Caki2 (cell line): Measurements from ENCODE around the gene SOSTDC1. TPM values are rescaled to one million over a fixed set of nuclear protein-coding genes. Genes with fewer than 3 reads are reported as not detected.
A peak's percentile ranks its signal among the peaks of the same experiment; 100 is the strongest.

ENCODE experiments used
- DNase-seq: peaks from one replicate; pipeline ENCODE4 v3.0.0-alpha.2; 2015; ENCODE audit warnings: low read depth
- in situ Hi-C: cut with HindIII; loops from 2 replicates; pipeline ENCODE4 v1.10.0; 2016; ENCODE audit warnings: low sequenced_read_pairs, low pct_unique_long_range_greater_than_20kb, mixed read lengths
- total RNA-seq: library from RNA; depleted of rRNA; stranded (reverse); fragments of >200 nt; shearing (Covaris generic); gene quantifications from 2 replicates; pipeline ENCODE4 v1.2.3, GENCODE V29; 2014; ENCODE audit warnings: low replicate concordance; rRNA removed

SOSTDC1 gene
- total RNA-seq, 1 experiment from 2014 or later = not detected

DNA sequence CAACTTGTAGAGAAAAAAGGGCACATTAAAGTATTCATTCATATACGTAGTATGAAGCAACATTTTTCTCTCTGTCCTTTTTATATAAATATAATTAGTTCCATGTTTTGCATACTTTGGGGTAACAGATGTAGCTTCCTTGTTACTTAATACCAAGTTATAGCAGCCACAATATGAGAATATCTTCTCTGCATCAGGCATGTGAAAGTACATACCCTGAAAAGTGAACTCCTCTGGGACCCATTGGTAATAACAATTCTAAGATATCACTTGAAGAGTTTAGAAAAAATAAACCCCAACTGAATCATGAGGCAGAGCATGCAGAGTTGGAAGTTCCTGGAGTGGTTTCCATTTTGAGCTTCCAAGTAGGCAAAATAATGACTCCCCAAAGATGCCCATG is 41.8 kb downstream of the SOSTDC1 start:
- no peak for DNase-seq
- in situ Hi-C loops = no loop called here

DNA sequence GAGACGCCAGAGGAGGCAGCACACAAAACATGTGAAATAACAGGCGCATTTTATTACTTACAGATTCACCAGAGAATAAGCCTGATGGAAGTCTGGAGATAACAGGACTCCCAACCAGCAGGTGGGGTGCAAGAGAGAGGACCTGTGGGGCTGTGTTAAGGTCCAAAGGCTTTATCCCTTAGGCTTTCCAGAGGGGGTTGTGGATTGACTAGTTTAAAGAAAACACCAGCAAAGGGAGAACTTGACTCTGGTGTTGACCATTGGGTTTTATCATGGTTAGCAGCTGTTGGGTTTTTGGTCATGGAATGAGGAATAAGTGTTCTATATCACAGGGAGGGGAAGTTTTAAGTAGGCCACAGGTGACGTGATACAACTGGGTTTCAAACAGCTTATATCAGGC is 42.6 kb downstream of the SOSTDC1 start:
- in situ Hi-C loops = no loop called here
- DNase-seq = no peak

DNA sequence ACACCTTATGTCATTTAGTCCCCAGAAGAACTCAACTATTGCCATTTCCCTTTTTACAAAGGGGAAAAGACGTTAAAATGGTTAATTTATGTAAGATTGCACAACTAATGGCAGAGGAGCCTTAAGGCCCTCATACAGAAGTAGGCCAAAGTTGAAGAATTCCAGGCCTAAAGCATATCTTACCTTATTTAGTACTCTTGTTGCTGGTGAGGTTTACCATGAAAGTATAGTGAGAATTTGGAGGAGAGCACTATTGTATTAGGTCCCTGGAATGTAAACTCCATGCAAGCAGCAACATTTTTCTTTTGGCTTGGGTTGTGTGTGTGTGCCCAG is 43.5 kb downstream of the SOSTDC1 start:
- in situ Hi-C loops = no loop called here
- peak; percentile 53 for DNase-seq

DNA sequence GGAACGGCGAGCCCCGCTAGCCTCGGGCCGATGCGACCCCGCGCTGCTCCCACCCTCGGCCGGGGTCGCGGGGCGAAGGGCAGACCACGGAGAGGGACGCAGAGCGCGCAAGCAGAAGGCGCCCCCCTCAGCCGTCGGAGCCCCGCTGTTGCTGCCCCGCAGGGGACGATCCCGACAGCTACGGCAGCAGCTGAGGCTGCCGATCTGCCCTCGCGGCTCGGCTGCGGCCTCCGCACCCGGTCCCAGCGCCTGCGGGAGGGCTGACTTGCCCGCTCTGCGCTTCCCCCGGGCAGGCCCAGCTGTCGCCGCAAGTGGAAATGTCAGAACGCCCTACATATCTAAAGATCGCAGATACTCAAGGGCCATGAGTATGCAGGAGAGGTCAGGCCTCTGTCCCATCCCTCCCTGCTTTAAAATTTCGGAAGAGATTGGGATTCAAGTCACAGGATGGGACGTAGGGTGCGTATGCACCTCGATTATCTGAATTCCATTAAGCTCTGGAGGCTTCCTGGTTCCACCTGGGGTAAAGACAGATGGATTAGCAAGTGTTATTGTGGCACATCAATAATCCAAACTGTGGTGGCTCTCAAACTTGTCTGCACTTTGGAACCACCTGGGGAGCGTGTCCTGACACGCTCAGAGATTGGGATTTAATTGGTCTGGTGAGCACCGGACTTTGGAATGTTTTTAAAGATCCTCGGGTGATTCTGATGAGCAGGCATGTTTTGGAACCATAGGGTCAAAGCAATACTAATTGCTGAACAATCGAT is 44.0 kb downstream of the SOSTDC1 start, which contains the start of gene CRPPA:
CRPPA (minus strand) TSS at position 206 of the 770 bp plus-strand sequence. CDS start 216 bp downstream, outside the sequence.
- peak; percentile 70 for DNase-seq
- in situ Hi-C loops = no loop called here

DNA sequence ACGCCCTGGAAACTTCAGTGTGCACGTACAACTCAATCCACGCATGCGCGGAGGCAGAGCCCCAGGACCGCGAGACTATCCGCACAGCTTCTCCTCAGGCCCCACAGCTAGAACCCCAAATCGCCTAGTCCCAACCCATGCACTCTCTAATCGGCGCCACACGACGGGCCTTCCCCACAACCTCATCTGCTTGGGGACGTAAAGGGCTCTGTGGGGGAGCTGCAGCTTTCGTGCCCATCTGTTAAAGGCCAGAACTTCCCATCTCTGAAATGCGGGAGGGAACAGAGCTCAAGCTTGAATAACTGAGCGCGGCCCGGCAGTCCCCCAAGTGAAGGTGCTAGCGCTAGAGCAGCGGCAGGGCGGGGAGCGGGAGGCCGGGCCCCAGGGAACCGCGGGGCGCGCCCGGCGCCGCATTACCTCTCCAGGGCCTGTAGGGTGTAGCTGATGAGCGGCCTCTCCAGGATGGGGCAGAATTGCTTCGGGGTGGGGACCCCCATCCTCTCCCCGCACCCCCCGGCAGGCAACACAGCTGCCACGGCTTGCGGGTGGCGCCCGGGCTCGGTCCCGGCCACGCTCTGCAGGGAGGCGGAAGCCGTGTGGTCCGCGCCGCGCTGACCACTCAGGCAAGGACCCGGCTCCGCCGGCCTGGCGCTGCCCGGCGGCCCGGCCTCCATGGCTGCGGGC is 44.7 kb downstream of the SOSTDC1 start:
- in situ Hi-C loops = no loop called here
- DNase-seq = peak; percentile 90

DNA sequence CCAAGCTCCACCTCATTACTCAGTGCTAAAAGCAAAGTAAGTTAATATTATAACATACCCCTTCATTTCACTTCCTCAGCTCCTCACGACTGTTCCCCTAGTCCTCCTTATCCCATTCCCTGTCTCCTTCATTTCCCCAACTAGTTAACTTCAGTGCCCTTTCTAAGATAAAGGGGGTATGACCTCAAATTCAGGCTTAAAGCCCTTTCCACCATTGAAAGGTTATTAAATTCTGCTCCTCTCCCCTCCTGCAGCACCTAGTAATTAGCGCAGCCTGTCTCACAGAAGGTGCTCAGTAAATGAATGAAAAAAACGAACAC is 45.2 kb downstream of the SOSTDC1 start:
- in situ Hi-C loops = no loop called here
- no peak for DNase-seq

DNA sequence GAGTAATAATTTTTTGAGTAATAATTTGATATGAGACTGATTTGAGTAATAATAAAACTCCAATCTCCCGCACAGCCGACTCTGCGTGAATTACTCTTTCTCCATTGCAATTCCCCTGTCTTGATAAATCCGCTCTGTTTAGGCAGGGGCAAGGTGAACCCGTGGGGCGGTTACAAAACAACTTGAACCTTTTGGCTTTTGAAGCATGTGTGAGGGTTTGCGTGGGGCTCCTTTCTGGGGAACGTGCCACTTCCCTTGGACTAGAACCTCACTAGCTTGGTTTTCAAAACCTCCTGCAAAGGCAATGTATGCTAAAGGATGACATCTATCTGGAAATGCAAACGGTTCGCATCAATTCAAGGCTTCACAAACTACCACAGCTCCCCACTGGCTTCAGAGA is 45.7 kb downstream of the SOSTDC1 start:
- no peak for DNase-seq
- in situ Hi-C loops = no loop called here

DNA sequence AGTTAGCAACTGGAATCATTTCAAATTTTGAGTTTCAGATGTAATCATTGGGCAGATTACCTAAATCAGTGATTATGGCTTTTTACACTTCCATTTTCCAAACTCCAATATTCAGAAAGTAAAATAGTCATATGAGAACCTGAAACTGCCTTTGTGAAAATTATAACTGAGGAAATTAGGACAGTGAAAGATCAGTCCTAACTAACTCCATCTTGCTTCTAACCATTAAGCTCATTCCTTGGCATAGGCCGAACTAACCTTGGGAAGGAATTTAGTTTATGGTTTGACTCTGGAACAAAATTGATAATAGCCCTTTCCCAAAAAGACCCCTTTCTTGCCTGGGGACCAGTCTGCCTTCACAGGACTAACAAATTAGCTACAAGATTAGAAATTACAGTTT is 46.4 kb downstream of the SOSTDC1 start:
- in situ Hi-C loops = no loop called here
- no peak for DNase-seq

DNA sequence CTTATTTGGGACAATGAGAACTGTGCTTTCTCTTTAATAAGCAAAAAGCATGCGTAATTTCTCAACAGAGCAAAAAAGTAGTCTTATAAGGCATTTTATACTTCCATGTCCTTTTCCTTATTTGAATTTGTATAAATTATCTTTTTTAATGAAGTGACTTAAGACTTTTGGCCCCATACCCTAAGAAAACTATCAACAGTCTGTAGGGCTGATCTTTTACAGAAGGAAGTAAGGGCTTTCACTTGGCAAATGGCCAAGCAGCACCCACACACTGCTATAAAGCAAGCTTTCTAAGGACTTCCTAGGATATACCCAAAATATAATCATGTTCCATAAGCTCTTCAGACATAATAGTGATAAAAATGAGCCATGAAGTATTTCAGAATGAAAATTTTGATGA is 47.6 kb downstream of the SOSTDC1 start:
- in situ Hi-C loops = no loop called here
- no peak for DNase-seq

DNA sequence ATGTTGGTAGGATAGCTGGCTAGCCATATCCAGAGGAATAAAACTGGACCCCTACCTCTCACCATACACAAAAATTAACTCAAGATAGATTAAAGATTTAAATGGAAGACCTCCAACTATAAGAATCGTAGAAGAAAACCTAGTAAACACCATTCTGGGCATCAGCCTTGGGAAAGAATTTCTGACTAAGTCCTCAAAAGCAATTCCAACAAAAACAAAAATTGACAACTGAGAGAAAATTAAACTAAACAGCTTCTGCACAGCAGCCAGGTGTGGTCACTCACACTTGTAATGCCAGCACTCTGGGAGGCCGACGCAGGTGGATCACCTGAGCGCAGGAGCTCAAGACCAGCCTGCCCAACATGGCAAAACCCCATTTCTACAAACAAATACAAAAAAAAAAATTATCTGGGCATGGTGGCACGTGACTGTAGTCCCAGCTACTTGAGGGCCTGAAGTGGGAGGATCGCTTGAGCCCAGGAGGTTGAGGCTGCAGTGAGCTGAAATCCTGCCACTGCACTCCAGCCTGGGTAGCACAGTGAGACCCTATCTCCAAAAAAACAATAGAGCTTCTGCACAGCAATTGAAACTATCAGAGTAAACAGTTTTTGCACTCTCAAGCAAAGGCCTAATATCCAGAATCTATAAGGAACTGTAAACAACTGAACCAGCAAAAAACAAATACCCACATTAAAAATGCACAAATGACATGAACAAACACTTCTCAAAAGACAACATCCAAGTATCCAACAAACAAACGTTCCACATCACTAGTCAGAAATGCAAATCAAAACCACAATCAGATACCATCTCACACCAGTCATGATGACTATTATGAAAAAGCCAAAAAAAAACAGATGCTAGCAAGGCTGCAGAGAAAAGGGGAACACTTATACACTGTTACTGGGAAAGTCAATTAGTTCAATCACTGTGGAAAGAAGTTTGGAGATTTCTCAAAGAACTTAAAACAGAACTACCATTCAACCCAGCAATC is 49.0 kb downstream of the SOSTDC1 start:
- DNase-seq = peak; percentile 91
- in situ Hi-C loops = no loop called here

DNA sequence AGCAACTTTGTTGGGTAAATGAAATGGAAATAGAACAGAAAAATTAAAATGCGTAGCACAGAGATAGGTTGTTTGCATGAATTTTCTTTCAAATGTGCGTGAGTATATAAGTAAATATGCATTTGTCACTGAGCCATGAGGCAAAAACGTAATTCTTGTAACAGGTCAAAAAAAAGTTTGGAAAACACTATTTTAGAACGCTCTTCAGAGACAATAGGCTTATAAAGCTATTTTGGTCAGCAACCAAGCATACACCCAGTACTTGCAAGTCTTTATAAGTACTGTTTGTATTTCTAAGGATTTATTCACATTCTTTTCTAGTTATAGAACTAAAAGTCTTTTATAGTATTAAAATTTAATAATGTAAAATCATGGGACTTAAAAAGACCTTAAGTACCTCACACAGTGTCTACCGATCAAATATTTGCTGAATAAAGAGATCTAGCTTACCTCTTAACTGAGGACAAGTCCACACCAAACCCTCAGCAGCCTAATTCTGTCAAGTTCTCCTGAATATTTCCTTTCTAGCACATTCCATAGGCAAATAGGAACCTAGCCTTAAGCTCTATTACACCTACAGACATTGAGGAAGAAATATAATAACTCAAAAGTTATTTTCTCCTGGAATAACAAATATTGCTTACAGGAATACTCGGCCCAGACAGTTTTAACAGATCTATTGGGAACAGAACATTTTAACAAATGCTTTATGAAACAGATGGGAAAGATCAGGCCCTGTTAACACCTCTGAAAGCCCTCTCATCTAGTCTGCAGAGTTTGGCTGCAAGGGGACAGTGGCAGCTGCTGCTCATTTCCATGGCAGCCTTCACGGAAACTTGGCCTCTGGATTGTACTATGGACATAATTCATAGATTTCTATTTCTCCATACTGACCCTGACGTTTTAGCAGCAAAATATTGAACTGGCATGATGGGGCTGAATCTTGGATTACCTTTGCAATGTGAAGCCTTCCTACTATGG is 53.0 kb downstream of the SOSTDC1 start:
- no peak for DNase-seq
- in situ Hi-C loops = no loop called here

Other genes starting within 250 kb of the SOSTDC1 start
- 1.2 and 2.0 TPM in 2 replicates for gene CRPPA, start 44.2 kb downstream of the SOSTDC1 start, total RNA-seq
- not detected in 2 replicates for gene LRRC72, start 61.1 kb upstream of the SOSTDC1 start, total RNA-seq
- gene ANKMY2, start 180.0 kb upstream of the SOSTDC1 start, total RNA-seq = 35.9 and 41.3 TPM in 2 replicates
- gene BZW2, start 180.4 kb upstream of the SOSTDC1 start, total RNA-seq = 69.3 and 79.7 TPM in 2 replicates